Mesothelial cell of epicardium (in vitro differentiated cells): ENCODE data around the gene MAP3K5. TPM values are rescaled to one million over a fixed set of nuclear protein-coding genes. Genes with fewer than 3 reads are reported as not detected.

Experiments
- DNase-seq, 2 experiments: peaks; one replicate each; pipeline ENCODE4 v3.0.0; 2021; ENCODE audit warnings: low spot score in 2 of 2; ENCODE audit not compliant: unreplicated experiment in 2 of 2
- H3K27ac Mint-ChIP-seq: 2 replicates; pipeline ENCODE4 v1.8.0; 2021; ENCODE audit warnings: mixed read lengths
- H3K27me3 Mint-ChIP-seq: 2 replicates; pipeline ENCODE4 v1.8.0; 2021; ENCODE audit warnings: low read depth, mixed read lengths
- H3K36me3 Mint-ChIP-seq: 2 replicates; pipeline ENCODE4 v1.8.0; 2021; ENCODE audit warnings: mixed read lengths
- H3K4me1 Mint-ChIP-seq: 2 replicates; pipeline ENCODE4 v1.8.0; 2021; ENCODE audit warnings: mixed read lengths
- H3K4me3 Mint-ChIP-seq: 2 replicates; pipeline ENCODE4 v1.8.0; 2021; ENCODE audit warnings: mild to moderate bottlenecking, moderate library complexity, mixed read lengths
- H3K9me3 Mint-ChIP-seq: 2 replicates; pipeline ENCODE4 v1.8.0; 2021; ENCODE audit warnings: mixed read lengths
- CTCF ChIP-seq: fragments of 200-600 bp; sonication (generic); IDR thresholded peaks from one replicate; pipeline ENCODE4 v1.5.0; 2021; ENCODE audit warnings: antibody characterized with exemption; ENCODE audit not compliant: unreplicated experiment
- total RNA-seq: library from RNA; stranded (reverse); gene quantifications from 3 replicates; pipeline ENCODE4 v1.2.1, GENCODE V29; 2021

Gene MAP3K5
- total RNA-seq, 1 donor from 2014 or later: 8.9 TPM

GRCh38 chr6:136780972-136781371 is 11.3 kb downstream of the MAP3K5 start:
- H3K4me1 Mint-ChIP-seq: peaks cover 28% of the 10 kb centered on the region

GRCh38 chr6:136779682-136780081 is 12.6 kb downstream of the MAP3K5 start:
- Mint-ChIP-seq H3K4me3 (no peak overlapping the region), H3K27me3 (no peaks in the 10 kb centered on the region), H3K36me3 (no peaks in the 10 kb centered on the region), H3K4me1 (peaks cover 30% of the 10 kb centered on the region), H3K9me3 (peaks cover 3% of the 10 kb centered on the region), H3K27ac (no peak overlapping the region)
- DNase-seq: no peak
- no peak for TF ChIP-seq CTCF

More at GRCh38 chr6:136780972-136781371, 11.3 kb downstream of the MAP3K5 start:
- no peaks in the 10 kb centered on the region for H3K27me3 Mint-ChIP-seq
- DNase-seq: no peak
- TF ChIP-seq CTCF: no peak
- no peak overlapping the region for H3K4me3 Mint-ChIP-seq
- peaks cover 3% of the 10 kb centered on the region for H3K9me3 Mint-ChIP-seq
- H3K36me3 Mint-ChIP-seq: no peaks in the 10 kb centered on the region
- H3K27ac Mint-ChIP-seq: peak overlapping the region; percentile 59

GRCh38 chr6:136777651-136778050 is 14.6 kb downstream of the MAP3K5 start:
- peaks cover 3% of the 10 kb centered on the region for H3K9me3 Mint-ChIP-seq
- no peak overlapping the region for H3K27ac Mint-ChIP-seq
- H3K27me3 Mint-ChIP-seq: no peaks in the 10 kb centered on the region
- no peak overlapping the region for H3K4me3 Mint-ChIP-seq
- H3K36me3 Mint-ChIP-seq: peaks cover 2% of the 10 kb centered on the region
- H3K4me1 Mint-ChIP-seq: peaks cover 44% of the 10 kb centered on the region
- no peak for DNase-seq
- no peak for TF ChIP-seq CTCF

GRCh38 chr6:136775548-136775947 is 16.7 kb downstream of the MAP3K5 start:
- TF ChIP-seq CTCF: no peak
- Mint-ChIP-seq H3K9me3 (peaks cover 3% of the 10 kb centered on the region), H3K27me3 (no peaks in the 10 kb centered on the region), H3K4me1 (peaks cover 29% of the 10 kb centered on the region), H3K27ac (no peak overlapping the region), H3K36me3 (peaks cover 2% of the 10 kb centered on the region), H3K4me3 (no peak overlapping the region)
- DNase-seq: no peak

GRCh38 chr6:136775081-136775480 is 17.2 kb downstream of the MAP3K5 start:
- Mint-ChIP-seq H3K4me1 (peaks cover 27% of the 10 kb centered on the region), H3K27me3 (no peaks in the 10 kb centered on the region), H3K36me3 (peaks cover 2% of the 10 kb centered on the region), H3K9me3 (peaks cover 3% of the 10 kb centered on the region), H3K27ac (no peak overlapping the region), H3K4me3 (no peak overlapping the region)
- no peak for TF ChIP-seq CTCF
- DNase-seq: no peak
